ENCODE data around the gene CDIPT.
A peak's percentile ranks its signal among the peaks of the same experiment; 100 is the strongest.
"Not testable (repeated sequence)": the region's sequence is repeated elsewhere in the genome, so short reads cannot be mapped to it uniquely, and the experiment has no call there.

Gene CDIPT

DNA sequence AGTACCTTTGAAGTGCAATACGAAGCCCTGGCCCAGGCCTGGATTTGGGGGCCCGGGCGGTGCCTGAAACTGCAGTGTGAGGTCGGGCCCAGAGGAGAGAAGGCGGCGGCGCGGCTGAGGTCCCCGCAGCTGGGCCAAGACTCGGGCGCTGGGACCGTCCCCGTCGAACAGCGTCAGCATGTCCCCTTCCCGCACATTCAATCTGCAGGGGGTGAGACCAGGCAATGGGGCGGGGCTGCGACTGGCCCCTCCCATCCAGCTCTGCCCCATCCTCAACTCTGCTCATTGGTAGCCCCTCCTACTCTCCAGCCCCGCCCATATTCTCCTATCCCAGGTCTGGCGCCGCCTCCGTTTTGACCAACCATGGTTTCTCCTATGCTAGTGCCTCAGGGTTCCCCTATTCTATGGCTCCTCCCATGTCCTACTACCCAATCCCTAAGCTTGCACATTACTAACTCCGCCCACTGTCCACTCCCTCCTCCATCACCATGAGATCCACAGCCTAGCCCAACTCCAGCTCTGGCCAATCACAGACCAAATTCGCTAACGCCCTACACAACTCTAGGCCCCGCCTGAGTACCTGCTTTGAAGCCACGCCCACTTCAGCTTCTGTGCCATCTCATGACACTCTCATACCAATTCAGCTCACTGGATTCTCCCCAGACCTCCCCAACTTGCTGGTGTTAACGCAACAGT is 14.4 kb upstream of the CDIPT start:
- H3K27ac Mint-ChIP-seq, result no peak overlapping the region
- H3K4me3 Mint-ChIP-seq, result peak overlapping the region; percentile 40
- peaks cover 22% of the 10 kb centered on the region for H3K4me1 Mint-ChIP-seq
- peaks cover 48% of the 10 kb centered on the region for H3K27me3 Mint-ChIP-seq
- H3K36me3 Mint-ChIP-seq, result no peaks in the 10 kb centered on the region
- ATAC-seq, result peak; percentile 69
- H3K9me3 Mint-ChIP-seq, result no peaks in the 10 kb centered on the region

DNA sequence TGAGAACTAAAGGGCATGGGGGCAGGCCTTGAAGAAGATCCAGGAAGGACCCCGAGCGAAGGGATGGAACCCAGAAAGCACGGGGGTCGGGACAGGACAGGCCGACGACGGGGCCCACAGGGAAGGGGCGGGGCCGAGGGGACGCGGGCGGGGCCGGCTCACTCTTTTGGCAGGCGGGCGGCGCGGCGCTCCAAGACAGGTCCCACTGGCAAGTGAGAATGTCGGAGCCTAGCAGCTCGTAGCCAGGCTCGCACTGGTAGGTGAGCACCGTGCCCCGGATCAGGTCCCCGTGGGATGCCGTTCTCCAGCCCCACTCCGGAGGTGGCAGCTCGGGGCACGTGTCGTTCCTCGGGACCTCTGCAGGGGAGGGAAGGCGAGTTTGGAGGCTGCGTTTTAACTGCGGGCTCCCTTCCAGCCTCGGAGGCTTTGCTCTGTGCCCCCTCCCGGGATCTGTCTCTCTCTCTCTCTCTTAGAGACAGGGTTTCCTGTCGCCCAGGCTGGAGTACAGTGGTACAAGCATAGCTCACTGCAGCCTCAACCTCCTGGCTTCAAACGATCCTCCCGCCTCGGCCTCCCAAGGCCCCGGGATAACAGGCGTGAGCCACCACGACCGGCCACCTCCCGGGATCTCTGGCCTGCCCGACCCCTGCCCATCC is 13.7 kb upstream of the CDIPT start:
- H3K27ac Mint-ChIP-seq, result no peak overlapping the region
- H3K4me3 Mint-ChIP-seq, result peak overlapping the region; percentile 69
- no peaks in the 10 kb centered on the region for H3K9me3 Mint-ChIP-seq
- H3K27me3 Mint-ChIP-seq, result peaks cover 48% of the 10 kb centered on the region
- ATAC-seq, result peak; percentile 10
- H3K36me3 Mint-ChIP-seq, result no peaks in the 10 kb centered on the region
- peaks cover 22% of the 10 kb centered on the region for H3K4me1 Mint-ChIP-seq

DNA sequence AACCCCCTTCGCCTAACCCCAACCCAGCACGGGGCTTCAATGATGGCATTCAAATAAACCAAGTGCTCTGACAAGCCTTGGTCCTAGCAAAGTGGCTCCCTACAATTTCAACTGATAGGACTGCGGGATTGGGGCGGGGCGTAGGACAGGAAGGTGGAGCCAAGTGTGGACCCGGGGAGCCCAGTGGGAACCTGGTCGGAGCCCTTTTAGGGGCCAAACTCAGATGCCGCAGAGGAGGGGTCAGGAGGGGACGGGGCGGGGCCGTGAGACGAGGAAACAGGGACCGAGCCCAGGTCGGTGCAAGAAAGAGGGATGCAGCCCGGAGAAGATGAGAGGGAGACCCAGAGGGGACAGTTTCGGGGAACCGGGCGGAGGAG is 13.2 kb upstream of the CDIPT start:
- Mint-ChIP-seq H3K27me3 (peaks cover 48% of the 10 kb centered on the region), H3K4me3 (peak overlapping the region; percentile 69), H3K27ac (no peak overlapping the region), H3K36me3 (no peaks in the 10 kb centered on the region), H3K9me3 (no peaks in the 10 kb centered on the region), H3K4me1 (peaks cover 22% of the 10 kb centered on the region)
- no peak for ATAC-seq

DNA sequence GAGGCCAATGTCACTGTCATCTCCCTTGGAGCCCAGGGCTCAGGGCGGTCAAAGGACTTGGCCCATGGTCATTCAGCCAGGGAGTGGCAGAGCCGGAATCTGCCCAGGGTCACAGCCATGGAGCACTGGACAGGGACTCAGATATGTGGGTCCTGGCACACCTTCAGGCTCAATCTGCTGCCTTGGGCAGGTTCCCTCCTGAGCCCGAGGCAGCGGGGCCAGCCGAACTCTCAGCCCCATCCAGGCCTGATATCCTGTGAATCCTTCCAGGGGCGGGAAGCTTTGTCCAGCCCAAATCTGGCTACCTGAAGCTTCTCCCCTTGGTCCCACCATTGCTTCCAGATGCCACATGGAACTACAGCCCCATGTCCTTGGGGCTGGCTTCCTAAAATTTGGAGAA is 12.2 kb upstream of the CDIPT start:
- Mint-ChIP-seq H3K4me3 (no peak overlapping the region), H3K27me3 (peaks cover 48% of the 10 kb centered on the region), H3K27ac (no peak overlapping the region), H3K9me3 (no peaks in the 10 kb centered on the region), H3K4me1 (peaks cover 22% of the 10 kb centered on the region), H3K36me3 (no peaks in the 10 kb centered on the region)
- no peak for ATAC-seq

DNA sequence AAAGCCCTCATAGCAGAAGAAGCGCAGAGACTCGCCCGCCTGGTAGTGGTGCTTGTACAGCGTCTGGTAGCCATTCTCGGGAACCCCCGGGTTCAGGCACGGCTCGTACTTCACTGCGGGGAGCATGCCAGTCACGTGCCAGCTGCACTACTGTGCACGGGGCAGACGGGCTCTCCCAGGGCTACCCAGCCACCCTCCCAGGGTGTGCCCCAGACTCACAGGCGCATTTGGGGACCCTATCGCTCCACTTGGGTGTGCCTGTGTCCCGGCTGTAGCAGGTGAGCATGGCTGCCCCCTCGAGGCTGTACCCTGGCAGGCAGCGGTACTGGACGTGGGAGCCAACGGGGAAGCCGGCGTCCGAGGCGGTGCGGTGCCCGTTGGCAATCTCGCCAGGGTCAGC is 10.3 kb upstream of the CDIPT start:
- H3K36me3 Mint-ChIP-seq, result no peaks in the 10 kb centered on the region
- no peaks in the 10 kb centered on the region for H3K9me3 Mint-ChIP-seq
- no peak overlapping the region for H3K4me3 Mint-ChIP-seq
- H3K27me3 Mint-ChIP-seq, result peaks cover 34% of the 10 kb centered on the region
- no peak overlapping the region for H3K27ac Mint-ChIP-seq
- peaks cover 22% of the 10 kb centered on the region for H3K4me1 Mint-ChIP-seq
- no peak for ATAC-seq

DNA sequence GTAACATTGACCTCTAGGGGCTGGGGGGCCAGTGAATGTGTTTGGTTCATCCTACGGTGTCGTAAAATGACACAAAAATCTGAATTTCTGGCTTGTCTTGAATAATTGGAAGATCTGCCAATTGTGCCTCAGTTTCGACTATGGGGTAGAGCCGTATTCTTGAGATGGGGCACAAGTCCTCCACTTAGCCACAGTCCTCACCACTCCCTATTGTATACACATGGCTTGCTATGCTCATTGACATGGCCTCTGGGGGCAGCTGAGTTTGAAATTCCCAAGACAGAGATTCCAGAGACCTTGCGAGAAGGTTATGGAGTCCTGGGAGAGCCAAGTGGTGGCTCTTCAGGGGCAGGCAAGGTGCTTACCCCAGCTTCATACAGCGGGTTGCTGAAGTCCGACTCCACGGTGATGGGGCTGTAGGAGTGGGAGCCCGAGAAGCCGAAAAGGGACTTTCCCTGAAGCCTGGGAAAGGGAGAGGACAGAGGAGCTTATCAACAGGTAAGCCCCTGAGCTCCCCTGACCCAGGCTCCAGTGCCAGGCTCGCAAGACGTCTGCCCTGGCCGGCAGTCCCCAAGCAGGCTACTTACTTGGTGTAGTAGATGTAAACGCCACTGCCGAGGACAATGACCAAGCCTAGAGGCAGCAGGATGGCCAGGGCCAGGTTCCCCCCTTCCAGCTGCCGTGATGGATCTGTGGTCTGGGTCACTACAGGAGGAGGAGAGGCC is 9.0 kb upstream of the CDIPT start:
- H3K9me3 Mint-ChIP-seq, result no peaks in the 10 kb centered on the region
- no peak overlapping the region for H3K27ac Mint-ChIP-seq
- no peaks in the 10 kb centered on the region for H3K36me3 Mint-ChIP-seq
- H3K27me3 Mint-ChIP-seq, result peaks cover 20% of the 10 kb centered on the region
- peaks cover 12% of the 10 kb centered on the region for H3K4me1 Mint-ChIP-seq
- ATAC-seq, result no peak
- no peak overlapping the region for H3K4me3 Mint-ChIP-seq

DNA sequence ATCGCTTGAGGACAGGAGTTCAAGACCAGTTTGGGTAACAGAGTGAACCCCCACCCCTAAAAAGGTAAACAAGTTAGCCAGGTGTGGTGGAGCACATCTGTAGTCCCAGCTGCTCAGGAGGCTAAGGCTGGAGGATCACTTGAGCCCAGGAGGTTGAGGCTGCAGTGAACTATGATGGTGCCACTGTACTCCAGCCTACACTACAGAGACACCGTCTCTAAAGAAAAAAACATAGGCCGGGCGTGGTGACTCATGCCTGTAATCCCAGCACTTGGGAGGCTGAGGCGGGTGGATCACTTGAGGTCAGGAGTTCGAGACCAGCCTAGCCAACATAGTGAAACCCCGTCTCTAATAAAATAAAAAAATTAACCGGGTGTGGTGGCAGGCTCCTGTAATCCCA is 6.0 kb upstream of the CDIPT start:
- not testable (repeated sequence) for H3K27ac Mint-ChIP-seq, H3K9me3 Mint-ChIP-seq, H3K4me3 Mint-ChIP-seq, H3K4me1 Mint-ChIP-seq, H3K36me3 Mint-ChIP-seq, ATAC-seq
- H3K27me3 Mint-ChIP-seq, result peaks cover 12% of the 10 kb centered on the region

DNA sequence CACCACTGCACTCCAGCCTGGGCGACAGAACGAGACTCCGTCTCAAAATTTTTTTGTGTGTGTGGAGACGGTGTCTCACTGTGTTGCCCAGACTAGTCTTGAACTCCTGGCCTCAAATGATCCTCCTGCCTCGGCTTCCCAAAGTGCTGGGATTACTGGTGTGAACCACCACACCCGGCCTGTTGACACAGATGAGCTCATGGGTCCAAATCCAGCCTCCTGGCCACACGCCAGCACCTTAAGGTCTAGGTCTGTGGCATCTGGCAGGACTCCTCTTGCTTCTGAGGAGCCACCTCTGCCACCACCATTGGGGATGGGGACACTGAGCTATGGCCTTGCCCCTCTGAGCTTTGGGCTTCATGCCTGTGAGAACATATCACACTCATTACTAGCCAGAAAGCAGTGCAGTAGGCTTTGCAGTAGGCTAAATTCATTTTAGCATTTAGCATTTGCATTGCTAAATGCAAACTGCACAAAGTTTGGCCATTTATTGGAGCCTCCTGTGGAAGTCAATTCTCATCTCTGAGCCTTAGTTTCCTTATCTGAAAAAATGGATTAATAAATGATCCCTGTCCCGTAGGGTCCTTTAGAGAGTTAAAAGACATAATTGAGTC is 5.5 kb upstream of the CDIPT start:
- no peak overlapping the region for H3K4me3 Mint-ChIP-seq
- H3K4me1 Mint-ChIP-seq, result peaks cover 3% of the 10 kb centered on the region
- peaks cover 12% of the 10 kb centered on the region for H3K27me3 Mint-ChIP-seq
- no peak overlapping the region for H3K27ac Mint-ChIP-seq
- ATAC-seq, result no peak
- H3K9me3 Mint-ChIP-seq, result no peaks in the 10 kb centered on the region
- H3K36me3 Mint-ChIP-seq, result no peaks in the 10 kb centered on the region

DNA sequence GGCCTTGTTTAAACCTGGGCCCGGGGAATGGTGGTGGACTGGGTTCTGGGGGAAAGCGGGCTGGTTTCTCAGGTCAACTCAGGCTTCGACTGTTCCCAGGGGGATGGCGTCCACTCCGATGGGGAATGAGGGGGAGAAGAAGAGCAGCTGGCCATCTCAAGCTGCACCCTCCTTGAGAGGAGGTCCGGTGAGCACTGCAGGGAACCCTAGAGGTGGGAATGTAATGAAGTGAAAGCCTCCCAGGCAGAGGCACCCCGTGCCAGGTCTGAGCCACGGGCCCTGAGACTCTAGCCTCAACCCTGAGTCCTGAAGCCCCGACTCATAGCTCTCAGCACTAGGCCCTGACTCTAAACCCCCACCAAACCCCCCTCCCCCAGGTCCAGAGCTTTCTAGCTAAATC is 1.2 kb upstream of the CDIPT start:
- Mint-ChIP-seq H3K4me1 (peaks cover 30% of the 10 kb centered on the region), H3K4me3 (no peak overlapping the region), H3K27ac (no peak overlapping the region), H3K36me3 (peaks cover 12% of the 10 kb centered on the region), H3K9me3 (no peaks in the 10 kb centered on the region), H3K27me3 (peaks cover 12% of the 10 kb centered on the region)
- ATAC-seq, result no peak

DNA sequence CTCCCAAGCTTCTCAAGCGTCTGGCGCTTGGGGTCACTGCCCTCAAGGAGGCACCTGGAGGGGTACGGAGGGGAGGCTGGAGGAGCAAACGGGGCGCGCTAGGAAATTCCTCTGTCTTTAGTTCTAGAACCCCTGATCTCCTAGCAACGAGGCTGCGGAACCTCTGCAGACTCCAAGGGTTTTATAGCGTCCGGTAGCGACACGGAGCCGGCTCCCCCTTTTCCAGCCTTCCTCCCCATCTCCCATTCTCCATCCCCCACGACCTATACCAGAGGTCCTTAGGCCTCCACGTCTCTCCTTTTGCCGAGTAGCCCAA is 601 bp upstream of the CDIPT start:
- Mint-ChIP-seq H3K4me1 (peaks cover 30% of the 10 kb centered on the region), H3K27me3 (peaks cover 12% of the 10 kb centered on the region), H3K27ac (peak overlapping the region; percentile 96), H3K4me3 (peak overlapping the region; percentile 100), H3K36me3 (peaks cover 18% of the 10 kb centered on the region), H3K9me3 (no peaks in the 10 kb centered on the region)
- ATAC-seq, result no peak

DNA sequence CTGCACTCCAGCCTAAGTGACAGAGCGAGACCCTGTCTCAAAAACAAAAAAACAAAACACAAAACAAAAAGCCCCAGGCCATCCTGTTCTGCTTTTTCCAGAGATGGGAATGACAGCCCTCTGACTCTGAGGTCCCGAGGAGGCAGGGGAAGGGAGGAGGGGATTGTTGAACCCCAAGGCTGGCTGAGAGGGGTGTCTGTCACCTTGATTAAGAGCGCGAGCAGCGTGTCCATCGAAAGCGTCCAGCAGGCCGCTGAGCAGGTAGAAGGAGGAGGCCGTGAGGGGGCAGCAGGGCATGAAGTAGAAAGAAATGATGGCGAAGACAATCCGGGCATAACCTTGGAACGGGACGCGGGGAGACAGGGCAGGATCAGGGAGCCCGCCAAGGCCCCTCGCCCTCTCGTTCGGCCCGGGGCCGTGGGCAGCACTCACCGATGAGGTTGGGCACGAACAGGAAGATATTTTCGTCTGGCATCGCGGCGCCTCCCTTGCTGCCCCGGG is 593 bp downstream of the CDIPT start:
- peak overlapping the region; percentile 100 for H3K4me3 Mint-ChIP-seq
- H3K9me3 Mint-ChIP-seq, result no peaks in the 10 kb centered on the region
- peaks cover 12% of the 10 kb centered on the region for H3K27me3 Mint-ChIP-seq
- H3K27ac Mint-ChIP-seq, result peak overlapping the region; percentile 96
- peaks cover 30% of the 10 kb centered on the region for H3K4me1 Mint-ChIP-seq
- peaks cover 24% of the 10 kb centered on the region for H3K36me3 Mint-ChIP-seq
- ATAC-seq, result no peak

DNA sequence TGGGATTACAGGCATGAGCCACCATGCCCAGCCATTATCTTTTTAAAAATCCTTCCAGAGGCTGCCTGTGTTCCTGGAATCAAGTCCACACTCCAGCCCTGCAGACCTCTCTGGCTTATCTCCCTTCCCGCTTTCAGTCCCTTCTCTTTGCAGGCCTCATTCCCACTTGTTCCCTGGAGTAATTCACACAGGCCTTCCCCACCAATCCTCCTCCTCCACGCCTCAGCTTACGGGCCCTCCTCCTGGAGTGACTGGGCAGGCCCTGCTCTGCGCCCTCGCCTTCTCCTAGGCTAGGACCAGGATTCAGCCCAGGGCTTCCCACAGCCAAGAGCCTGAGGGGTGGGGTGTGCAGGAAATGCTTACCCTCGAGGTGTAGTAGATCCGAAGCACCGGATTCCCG is 2.8 kb downstream of the CDIPT start:
- peaks cover 24% of the 10 kb centered on the region for H3K36me3 Mint-ChIP-seq
- ATAC-seq, result no peak
- no peaks in the 10 kb centered on the region for H3K27me3 Mint-ChIP-seq
- H3K27ac Mint-ChIP-seq, result no peak overlapping the region
- no peak overlapping the region for H3K4me3 Mint-ChIP-seq
- H3K9me3 Mint-ChIP-seq, result no peaks in the 10 kb centered on the region
- H3K4me1 Mint-ChIP-seq, result peaks cover 30% of the 10 kb centered on the region

DNA sequence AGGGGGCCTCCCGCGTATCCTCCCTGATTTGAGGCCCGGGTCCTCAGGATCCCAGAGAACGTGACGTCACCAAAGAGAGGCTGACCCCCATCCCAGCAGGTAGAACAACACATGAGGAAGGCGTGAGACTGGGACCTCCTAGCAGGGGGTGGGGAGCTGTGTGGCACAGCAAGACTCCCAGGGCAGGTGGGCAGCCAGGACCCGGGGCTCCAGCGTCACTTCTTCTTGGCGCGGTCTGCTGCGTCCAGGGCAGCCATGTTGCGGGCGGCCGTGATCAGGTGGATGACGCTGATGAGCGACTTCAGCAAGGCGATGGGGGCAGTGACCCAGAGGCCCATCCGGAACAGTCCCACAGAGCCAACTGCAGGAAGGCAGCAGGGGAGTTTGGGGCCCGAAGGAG is 4.1 kb downstream of the CDIPT start:
- Mint-ChIP-seq H3K27me3 (no peaks in the 10 kb centered on the region), H3K4me3 (no peak overlapping the region), H3K27ac (no peak overlapping the region), H3K4me1 (peaks cover 30% of the 10 kb centered on the region), H3K36me3 (peaks cover 24% of the 10 kb centered on the region), H3K9me3 (no peaks in the 10 kb centered on the region)
- no peak for ATAC-seq

DNA sequence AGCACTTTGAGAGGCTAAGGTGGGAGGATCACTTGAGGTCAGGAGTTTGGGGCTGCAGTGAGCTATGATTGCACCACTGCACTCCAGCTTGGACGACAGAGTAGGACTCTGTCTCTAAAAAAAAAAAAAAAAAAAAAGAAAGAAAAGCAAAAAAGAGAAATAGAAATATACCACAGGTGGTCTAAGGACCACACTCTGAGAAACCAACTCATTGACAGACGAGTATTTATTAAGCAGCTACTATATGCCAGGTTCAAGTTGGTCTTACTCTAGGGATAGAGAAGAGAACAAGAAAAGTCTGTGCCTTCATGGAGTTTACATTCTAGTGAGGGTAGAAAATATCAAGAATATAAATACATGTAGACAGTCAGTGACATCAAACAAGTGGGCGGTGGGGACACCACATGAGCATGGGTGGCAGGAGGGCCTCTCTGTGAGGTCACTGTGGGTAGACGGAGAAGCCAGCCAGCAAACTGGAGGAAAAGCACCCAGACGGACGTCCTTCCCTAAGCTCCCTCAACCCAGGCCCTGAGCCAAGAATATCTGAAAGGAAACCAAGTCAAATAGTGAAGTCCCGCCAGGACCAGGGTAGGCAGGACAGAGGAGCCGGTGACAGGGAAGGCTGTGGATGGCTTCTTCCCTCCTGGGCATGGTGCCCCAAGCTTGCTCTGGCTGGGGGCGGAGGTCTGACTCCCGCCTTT is 4.7 kb downstream of the CDIPT start:
- H3K4me1 Mint-ChIP-seq, result peaks cover 25% of the 10 kb centered on the region
- H3K36me3 Mint-ChIP-seq, result peaks cover 24% of the 10 kb centered on the region
- ATAC-seq, result no peak
- no peaks in the 10 kb centered on the region for H3K9me3 Mint-ChIP-seq
- no peak overlapping the region for H3K27ac Mint-ChIP-seq
- H3K27me3 Mint-ChIP-seq, result no peaks in the 10 kb centered on the region
- H3K4me3 Mint-ChIP-seq, result no peak overlapping the region

DNA sequence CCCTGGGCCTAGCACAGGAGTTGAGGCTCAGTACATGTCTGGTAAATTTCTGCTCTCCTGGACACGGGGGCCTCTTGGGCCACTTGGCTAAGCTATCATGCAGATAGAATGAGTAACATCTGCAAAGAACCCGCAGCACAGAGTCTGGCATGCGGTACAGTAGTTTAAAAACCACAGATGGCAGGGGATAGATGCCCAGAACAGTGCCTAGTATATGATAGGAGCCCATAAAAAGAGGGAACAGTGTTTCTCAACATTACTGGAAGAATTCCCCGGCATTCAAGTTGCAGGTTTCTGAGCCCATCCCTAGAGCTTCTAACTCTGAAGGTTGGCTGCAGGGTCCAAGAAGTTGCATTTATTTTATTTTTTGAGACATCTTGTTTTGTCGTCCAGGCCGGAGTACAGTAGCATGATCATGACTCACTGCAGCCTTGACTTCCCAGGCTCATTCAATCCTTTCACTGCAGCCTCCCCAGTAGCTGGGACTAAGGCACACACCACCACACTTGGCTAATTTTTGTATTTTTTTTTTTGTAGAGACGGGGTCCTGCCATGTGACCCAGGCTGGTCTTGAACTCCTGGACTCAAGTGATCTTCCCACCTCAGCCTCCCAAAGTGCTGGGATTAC is 5.8 kb downstream of the CDIPT start:
- Mint-ChIP-seq H3K9me3 (no peaks in the 10 kb centered on the region), H3K36me3 (peaks cover 24% of the 10 kb centered on the region), H3K27me3 (no peaks in the 10 kb centered on the region), H3K4me3 (no peak overlapping the region), H3K4me1 (peaks cover 20% of the 10 kb centered on the region), H3K27ac (no peak overlapping the region)
- no peak for ATAC-seq

Measured in stimulated activated memory B cell treated with anti-CD40 and anti-IgM and Interleukin-4, amounts not matched to agents 10 μg/mL and 1 μg/mL and 100 μg/mL, for 72 hours (primary cell).